Omental fat pad (tissue), 4 donors: Measurements from ENCODE around the gene SMOC2. TPM values are rescaled to one million over a fixed set of nuclear protein-coding genes. Genes with fewer than 3 reads are reported as not detected.

ENCODE experiments used
- ATAC-seq: fragments of 150-250 bp; one replicate; pipeline ENCODE4 v1.9.1; 2016; ENCODE audit warnings: mild to moderate bottlenecking, moderate library complexity; ENCODE audit not compliant: low FRiP score
- DNase-seq: peaks from one replicate; pipeline ENCODE4 v3.0.0-alpha.2; 2019; ENCODE audit warnings: low spot score
- CTCF ChIP-seq, 3 donors: fragments of 450-650 bp; IDR thresholded peaks; one replicate each; pipeline ENCODE4 v1.5.1; 2016 to 2017; ENCODE audit warnings: antibody characterized with exemption in 3 of 3, mild to moderate bottlenecking in 3 of 3, moderate library complexity in 2 of 3
- total RNA-seq, 4 donors: library from RNA; depleted of rRNA; stranded (reverse); fragments of >200 nt; gene quantifications; one replicate each; pipeline ENCODE4 v1.1.0, GENCODE V29; 2016

The SMOC2 gene
- total RNA-seq, 4 donors from 2014 or later: 53.1 to 164 (median 102) TPM

GRCh38 chr6:168495133-168495532 lies 54.1 kb downstream of the SMOC2 start:
- DNase-seq (no peak), ATAC-seq (no peak)
- no peak for TF ChIP-seq CTCF (IDR thresholded peaks at IDR 0.05)

GRCh38 chr6:168495636-168496035 lies 54.7 kb downstream of the SMOC2 start:
- no peak for TF ChIP-seq CTCF (IDR thresholded peaks at IDR 0.05)
- DNase-seq (no peak), ATAC-seq (no peak)

- ATAC-seq (no peak), DNase-seq (no peak)
- TF ChIP-seq CTCF (IDR thresholded peaks at IDR 0.05): no peak
These were observed 55.4 kb downstream of the SMOC2 start for GRCh38 chr6:168496139-168496996.

GRCh38 chr6:168496997-168497331 lies 56.0 kb downstream of the SMOC2 start:
- ATAC-seq (peak; percentile 7), DNase-seq (no peak)
- no peak for TF ChIP-seq CTCF (IDR thresholded peaks at IDR 0.05)

GRCh38 chr6:168497381-168497780 lies 56.4 kb downstream of the SMOC2 start:
- TF ChIP-seq CTCF (IDR thresholded peaks at IDR 0.05): no peak
- DNase-seq: no peak
- no peak for ATAC-seq

- ATAC-seq: no peak
- no peak for TF ChIP-seq CTCF (IDR thresholded peaks at IDR 0.05)
- DNase-seq: no peak
These were observed 57.3 kb downstream of the SMOC2 start for GRCh38 chr6:168498161-168498843.
